NCI-H146 treated with DMSO at 0.1 percent for 48 hours (cell line): ENCODE data around the gene MIB1.

Experiments used
- DNase-seq: peaks from one replicate; lab custom pipeline; 2025; ENCODE audit not compliant: unreplicated experiment; lab: John Stamatoyannopoulos, UW

The MIB1 gene

GRCh38 chr18:21809725-21810124, 69.1 kb downstream of the MIB1 start:
- DNase-seq, result no peak

- DNase-seq, result no peak
Measured at GRCh38 chr18:21815101-21815500, 74.5 kb downstream of the MIB1 start.

GRCh38 chr18:21820033-21820810, 79.6 kb downstream of the MIB1 start:
- no peak for DNase-seq

- no peak for DNase-seq
Measured at GRCh38 chr18:21820811-21821143, 80.2 kb downstream of the MIB1 start.

GRCh38 chr18:21823848-21824247, 83.3 kb downstream of the MIB1 start:
- DNase-seq, result no peak

- no peak for DNase-seq
Measured at GRCh38 chr18:21826196-21826595, 85.6 kb downstream of the MIB1 start.

GRCh38 chr18:21826641-21827302, 86.2 kb downstream of the MIB1 start:
- no peak for DNase-seq

GRCh38 chr18:21830532-21830931, 89.9 kb downstream of the MIB1 start:
- DNase-seq, result no peak

- no peak for DNase-seq
Measured at GRCh38 chr18:21831413-21831831, 90.8 kb downstream of the MIB1 start.

GRCh38 chr18:21833604-21834298, 93.2 kb downstream of the MIB1 start:
- DNase-seq, result no peak

GRCh38 chr18:21834299-21834660, 93.7 kb downstream of the MIB1 start:
- no peak for DNase-seq

- DNase-seq, result no peak
Measured at GRCh38 chr18:21841570-21841969, 101.0 kb downstream of the MIB1 start.

GRCh38 chr18:21843341-21843740, 102.7 kb downstream of the MIB1 start:
- DNase-seq, result no peak

GRCh38 chr18:21851327-21851961, 110.9 kb downstream of the MIB1 start:
- DNase-seq, result no peak

- DNase-seq, result no peak
Measured at GRCh38 chr18:21853016-21853415, 112.4 kb downstream of the MIB1 start.

GRCh38 chr18:21853775-21854552, 113.4 kb downstream of the MIB1 start:
- no peak for DNase-seq

GRCh38 chr18:21855432-21855831, 114.8 kb downstream of the MIB1 start:
- DNase-seq, result no peak

- no peak for DNase-seq
Measured at GRCh38 chr18:21857871-21858270, 117.3 kb downstream of the MIB1 start.

GRCh38 chr18:21858544-21858943, 118.0 kb downstream of the MIB1 start:
- DNase-seq, result no peak

- DNase-seq, result no peak
Measured at GRCh38 chr18:21864386-21864785, 123.8 kb downstream of the MIB1 start.

- DNase-seq, result no peak
Measured at GRCh38 chr18:21865043-21865442, 124.5 kb downstream of the MIB1 start.
